GM18505 (cell line): ENCODE data around the gene SCUBE1.

Experiments used
- ATAC-seq: cut with Tn5 transposase; IDR thresholded peaks from one replicate; pipeline ENCODE4 v1.9.1; 2021; ENCODE audit not compliant: unreplicated experiment
- POLR2A ChIP-seq: IDR thresholded peaks from 4 replicates; pipeline ENCODE4 v1.6.1; 2011; ENCODE audit warnings: borderline replicate concordance; ENCODE audit not compliant: insufficient read depth, insufficient read length; ENCODE audit errors: extremely low read depth

SCUBE1 gene

DNA sequence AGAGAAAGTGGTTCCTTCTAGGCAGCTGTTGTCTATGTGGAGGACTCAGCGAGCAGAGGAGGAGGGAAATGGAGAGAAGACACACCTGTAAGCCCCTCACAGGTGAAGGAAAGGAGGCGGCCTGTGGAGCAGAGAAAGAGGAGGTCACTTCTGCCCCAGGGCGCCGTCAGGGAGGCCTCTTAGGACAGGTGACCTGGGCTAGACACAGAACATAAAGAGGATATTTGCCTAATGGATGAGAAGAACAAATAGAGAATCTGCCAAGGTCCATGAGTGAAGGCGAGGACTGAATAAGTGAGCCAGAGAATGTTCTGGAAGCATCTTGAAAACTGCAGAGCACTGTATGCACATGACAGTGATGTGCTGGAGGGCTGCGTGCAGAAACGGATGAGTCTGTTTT lies 2.2 kb upstream of the SCUBE1 start:
- TF ChIP-seq POLR2A, result no peak
- ATAC-seq, result no peak

DNA sequence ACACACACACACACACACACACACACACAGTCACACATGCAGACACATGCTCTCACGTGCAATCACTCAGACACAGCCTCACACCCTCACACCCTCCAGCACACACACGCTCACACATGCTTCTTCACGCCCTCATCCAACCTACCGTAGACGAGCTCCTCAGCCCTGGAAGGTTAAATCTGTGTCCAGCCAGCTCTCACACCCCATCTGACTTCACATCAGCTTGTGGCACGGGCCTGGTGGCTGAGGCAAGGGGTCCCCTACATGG lies 1.3 kb upstream of the SCUBE1 start:
- ATAC-seq, result no peak
- no peak for TF ChIP-seq POLR2A

DNA sequence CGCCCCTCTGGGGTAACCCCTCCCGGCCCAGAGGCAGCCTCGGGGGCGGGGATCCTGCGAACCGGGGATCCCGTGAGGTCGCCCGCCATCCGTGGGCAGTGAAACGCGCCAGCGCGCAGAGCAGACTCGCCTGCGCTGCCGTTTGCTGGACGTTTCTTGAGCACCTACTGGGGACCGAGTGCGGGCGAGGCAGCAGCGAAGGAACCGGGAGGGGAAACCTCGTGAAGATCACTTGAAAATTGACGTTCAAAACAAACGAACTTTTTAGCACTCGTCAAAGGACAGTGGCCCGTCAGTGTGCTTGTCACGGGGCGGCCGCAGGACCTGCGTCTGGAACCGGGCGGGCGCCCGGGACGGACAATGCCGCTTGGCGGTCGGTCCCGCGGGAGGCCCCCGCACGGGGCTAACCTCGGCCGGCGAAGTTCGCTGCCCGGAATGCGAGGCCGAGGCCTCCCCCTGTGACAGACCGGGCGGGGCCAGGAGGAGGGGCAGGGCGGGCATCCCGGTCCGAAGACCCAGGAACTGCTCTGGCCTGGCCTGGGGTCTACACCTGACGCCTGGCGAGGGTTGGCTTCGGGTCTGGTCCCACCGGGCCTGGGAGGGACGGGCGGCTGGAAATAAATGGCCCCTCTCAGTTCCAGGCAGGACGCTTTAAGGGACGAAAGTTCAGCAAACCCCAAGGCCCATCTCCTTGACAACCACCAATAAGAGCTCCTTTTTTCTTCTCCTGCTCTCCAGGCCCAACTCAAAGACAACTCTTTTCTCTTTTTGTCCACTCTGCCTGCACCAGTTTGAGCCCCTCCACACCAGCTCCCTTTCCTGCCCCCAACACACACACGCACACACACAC lies 723 bp upstream of the SCUBE1 start:
- TF ChIP-seq POLR2A, result no peak
- no peak for ATAC-seq

DNA sequence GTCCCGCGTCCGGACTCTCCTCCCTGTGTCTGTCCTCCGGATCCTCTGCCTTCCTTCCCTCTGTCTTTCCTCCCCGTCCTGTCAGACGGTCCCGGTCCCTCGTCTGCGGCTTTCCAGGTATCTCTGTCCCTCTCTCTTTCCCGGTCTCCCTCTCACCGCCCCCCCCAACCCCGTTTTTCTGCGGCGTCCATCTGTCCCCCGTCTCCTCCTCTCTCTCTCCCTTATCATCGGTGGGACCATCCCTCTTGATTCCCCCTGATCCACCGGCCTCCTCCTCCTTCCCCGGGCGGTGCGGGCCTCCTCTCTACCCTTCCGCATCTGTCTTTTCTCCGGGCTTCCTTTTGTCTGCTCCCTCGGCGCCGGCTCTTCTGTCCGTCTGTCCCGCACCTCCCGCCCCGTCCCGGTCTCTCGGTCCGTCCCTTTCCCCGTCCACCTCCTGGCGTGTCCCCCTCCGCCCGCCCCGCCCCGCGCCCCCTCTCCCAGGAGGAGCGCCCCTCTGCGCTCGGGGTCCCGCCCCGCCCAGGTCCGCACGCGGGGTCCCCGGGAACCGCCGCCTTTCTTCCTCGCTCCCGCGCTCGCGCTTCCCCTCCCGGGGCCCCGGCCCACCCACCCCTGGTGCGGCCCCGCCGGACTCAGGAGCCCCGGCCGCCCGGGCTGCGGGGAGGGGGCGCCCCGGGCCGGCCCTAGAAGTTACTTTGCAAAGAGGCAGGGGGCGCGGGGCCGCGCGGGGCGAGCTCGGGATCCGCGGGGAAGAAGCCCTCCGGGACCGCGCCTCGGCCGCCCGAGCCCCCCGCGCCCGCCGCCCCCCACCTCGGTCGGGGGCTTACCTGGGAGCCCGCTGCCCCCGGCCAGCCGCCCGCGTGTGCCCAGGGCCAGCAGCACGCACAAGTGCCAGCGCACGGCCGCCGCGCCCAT lies 568 bp downstream of the SCUBE1 start:
- ATAC-seq, result no peak
- TF ChIP-seq POLR2A, result no peak

DNA sequence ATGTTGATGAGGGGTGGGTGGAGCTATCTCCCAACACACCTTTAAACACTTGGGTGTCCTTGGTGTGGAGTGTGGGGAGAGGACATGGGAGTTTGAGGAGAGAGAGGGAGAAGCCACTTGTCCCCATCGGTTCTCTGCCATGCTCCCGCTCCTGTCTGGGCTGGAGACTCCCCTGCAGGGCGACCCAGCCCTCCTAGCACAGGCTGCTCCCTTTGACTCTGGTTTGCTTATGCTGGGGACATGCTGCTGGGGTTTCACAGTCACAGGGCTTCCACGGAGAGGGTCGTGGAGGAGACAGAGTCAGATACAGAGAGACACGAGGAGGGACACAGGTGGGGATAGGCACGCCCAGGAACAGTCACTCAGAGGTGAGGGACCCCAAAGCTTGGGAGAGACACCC lies 1.6 kb downstream of the SCUBE1 start:
- TF ChIP-seq POLR2A, result no peak
- no peak for ATAC-seq

DNA sequence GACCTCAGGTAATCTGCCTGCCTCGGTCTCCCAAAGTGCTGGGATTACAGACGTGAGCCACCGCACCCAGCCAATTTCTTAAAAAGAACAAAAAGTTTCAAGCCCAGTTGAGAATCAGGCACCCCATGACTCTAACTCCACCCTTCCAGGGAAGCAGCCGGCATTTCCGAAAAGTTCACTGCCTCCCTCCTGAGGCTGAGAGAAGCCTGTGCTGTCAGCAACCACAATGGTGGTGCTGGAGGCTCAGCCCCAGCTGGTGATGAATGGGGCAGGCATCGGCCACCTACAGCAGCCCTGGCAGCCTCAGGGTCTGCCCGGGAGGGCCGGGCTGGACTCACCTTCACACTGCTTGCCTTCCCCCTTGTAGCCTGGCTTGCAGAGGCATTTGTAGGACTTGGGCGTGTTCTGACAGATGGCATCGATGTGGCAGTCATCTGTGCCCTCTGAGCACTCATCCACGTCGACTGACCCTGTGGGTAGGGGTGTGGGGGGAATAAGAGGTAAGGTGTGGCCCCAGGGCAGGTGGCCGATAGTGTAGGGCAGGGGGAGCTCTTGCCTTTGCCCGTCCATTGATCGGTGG lies 4.3 kb downstream of the SCUBE1 start:
- no peak for TF ChIP-seq POLR2A
- no peak for ATAC-seq

DNA sequence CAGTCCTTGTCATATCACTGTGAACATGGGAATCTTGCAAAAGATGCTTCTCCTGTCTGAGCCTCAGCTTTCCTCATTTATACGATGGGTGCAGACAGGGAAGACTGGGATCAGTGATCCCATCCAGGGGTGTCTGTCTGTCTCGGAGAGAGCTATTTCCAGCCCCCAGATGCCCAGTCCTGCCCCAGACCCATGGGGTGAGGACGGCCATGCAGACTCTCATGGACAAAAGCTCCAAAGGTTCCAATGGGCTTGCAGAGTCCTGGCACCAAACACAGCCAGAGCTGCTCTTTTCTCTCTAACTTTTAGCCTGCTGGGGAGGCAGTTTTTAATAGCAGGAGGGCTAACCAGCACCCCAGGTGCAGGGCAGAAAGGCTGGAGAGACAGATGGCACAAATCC lies 5.2 kb downstream of the SCUBE1 start:
- no peak for ATAC-seq
- TF ChIP-seq POLR2A, result no peak

DNA sequence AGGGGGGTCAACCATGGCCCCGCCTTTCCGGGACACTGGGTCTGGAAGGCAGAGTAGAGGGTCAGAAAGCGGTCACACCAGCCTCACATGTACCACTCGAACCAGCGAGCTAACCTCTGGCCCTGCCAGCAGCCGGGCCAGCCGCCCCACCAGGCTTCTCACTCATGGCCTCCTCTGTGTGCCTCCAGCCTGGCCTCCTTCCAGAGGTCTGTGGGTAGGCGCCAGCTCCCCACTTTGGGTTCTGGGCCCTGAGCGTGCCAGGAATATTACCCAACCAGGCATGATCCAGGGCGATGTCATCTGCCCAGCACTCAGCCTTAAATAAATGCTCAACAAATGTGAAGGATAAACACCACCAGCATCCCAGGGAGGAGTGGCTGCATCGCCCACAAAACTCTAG lies 5.8 kb downstream of the SCUBE1 start:
- ATAC-seq, result no peak
- no peak for TF ChIP-seq POLR2A

DNA sequence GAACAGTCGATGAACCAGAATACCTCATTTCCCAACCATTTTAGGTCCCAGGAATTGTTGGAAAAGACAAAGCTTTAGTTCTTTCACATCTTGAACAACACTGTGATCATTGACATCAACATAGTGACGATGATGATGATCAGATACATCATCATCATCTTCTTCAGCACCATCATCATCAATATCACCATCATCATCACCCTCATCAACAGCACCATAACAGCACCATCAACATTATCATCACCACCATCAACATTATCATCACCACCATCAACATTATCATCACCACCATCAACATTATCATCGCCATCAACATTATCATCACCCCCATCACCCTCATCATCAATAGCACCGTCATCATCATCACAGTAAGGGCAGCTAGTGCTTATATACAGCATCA lies 8.8 kb downstream of the SCUBE1 start:
- ATAC-seq, result no peak
- TF ChIP-seq POLR2A, result no peak

DNA sequence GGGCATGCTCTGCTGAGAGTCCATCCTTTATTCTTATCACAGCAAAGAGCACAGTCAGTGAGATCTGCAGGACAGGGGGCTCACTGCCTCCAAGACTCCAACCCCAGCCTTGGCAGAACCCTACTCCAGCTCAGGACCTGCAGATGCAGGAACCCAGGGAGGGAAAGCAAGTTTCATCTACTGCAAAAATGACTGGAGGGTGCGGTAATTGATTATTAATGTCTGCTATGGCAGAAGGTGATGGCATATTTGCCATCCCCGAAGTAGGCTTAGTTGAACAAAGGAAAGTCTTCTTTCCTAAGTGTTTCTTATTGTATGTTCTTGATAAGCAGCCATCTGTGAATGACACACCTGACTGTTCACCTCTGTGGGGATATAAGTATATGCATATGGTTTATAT lies 9.2 kb downstream of the SCUBE1 start:
- TF ChIP-seq POLR2A, result no peak
- ATAC-seq, result no peak

DNA sequence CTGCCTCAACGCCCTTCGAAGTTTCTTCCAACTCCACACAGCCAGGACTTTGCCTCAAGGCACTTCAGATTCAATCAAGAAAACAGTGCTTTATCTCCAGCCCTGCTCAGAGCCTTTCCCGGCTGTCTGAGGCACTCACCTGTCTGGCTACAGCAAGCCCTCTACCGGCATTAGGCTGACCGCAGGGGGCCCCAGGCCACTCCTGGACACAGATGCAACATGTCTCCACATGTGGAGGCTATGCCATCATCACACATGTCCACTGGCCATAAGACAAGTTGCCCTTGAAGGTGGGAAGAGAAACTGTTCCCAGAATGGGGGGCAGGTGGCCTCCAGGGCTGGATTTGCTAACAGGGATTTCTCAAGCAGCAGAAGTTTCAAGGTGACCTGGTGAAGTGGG lies 10.0 kb downstream of the SCUBE1 start:
- TF ChIP-seq POLR2A, result no peak
- no peak for ATAC-seq

DNA sequence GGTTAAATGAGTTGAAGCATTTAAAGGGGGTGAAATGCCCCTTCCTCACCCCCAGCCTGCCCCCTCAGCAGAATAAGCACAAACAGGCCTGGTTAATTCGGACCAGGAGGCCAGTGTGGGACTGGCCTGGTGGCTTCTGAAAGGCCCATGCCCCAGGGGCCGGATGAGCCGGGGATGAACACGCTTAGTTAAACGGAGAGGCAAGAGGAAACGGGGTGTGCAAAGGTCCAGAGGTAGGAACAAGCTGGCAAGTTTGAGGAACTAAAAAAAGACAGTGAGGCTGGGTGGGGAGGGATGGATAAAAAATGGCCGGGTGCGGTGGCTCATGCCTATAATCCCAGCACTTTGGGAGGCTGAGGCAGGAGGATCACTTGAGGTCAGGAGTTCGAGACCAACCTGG lies 11.5 kb downstream of the SCUBE1 start:
- no peak for TF ChIP-seq POLR2A
- no peak for ATAC-seq

DNA sequence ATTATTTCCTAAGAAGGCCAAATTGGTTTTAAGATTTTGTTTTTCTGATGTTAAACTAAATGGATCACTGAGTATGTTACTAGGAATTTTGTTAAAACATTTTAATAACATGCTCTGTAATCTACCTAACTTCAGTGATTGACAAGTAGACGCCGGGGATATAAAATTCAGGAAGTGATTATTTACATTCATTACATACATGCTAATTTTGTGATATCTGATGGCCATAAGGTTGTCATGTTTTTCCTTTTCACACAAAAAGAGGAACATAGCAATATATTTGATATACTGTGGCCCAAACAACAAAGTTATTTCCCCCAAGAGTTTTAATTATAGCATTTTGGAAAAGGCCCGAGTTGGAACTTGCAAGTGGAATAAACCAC lies 12.1 kb downstream of the SCUBE1 start:
- ATAC-seq, result no peak
- no peak for TF ChIP-seq POLR2A
